ENCODE measurements around the gene FNDC10. TPM values are rescaled to one million over a fixed set of nuclear protein-coding genes. Genes with fewer than 3 reads are reported as not detected.
A peak's percentile ranks its signal among the peaks of the same experiment; 100 is the strongest.

Gene FNDC10
- total RNA-seq, 1 experiment from 2014 or later = 30.4 TPM

GRCh38 chr1:1631782-1632420 lies 32.0 kb upstream of the FNDC10 start, which contains the start of gene MMP23B:
MMP23B (plus strand) TSS chr1:1632173; CDS start chr1:1632219, 46 bp downstream.
- no peaks in the 10 kb centered on the region for H3K36me3 Mint-ChIP-seq
- no peak within 1 kb of the TSS for H3K27ac Mint-ChIP-seq
- peak; percentile 54 for DNase-seq (ENCODE audit: low spot score)
- no peaks in the 10 kb centered on the region for H3K9me3 Mint-ChIP-seq
- TF ChIP-seq SP1 (CRISPR knock-in tag; conservative IDR thresholded peaks at IDR 0.05) (0 out of 2 replicates have a peak, but pooled peaks have one; percentile 13), JAZF1 (CRISPR knock-in tag; IDR thresholded peaks at IDR 0.05) (no peak), ZNF219 (CRISPR knock-in tag; IDR thresholded peaks at IDR 0.05; ENCODE audit: borderline replicate concordance) (no peak)
- ChIA-PET POLR2A (no interaction called here), CTCF (interaction anchor here (0.9 to 1.0 kb wide), 2 partner anchors 11 to 47 kb away, joined by 5 to 6 read pairs; no protein-coding TSS in a partner anchor)
- peak; percentile 10 for ATAC-seq
- peaks cover 2% of the 10 kb centered on the region; the same call in 1 of the 2 replicates for H3K4me1 Mint-ChIP-seq
- peak within 1 kb of the TSS; percentile 66 for H3K4me3 Mint-ChIP-seq
- H3K27me3 Mint-ChIP-seq (ENCODE audit: low read depth) = peaks cover 6% of the 10 kb centered on the region

GRCh38 chr1:1630965-1631781 lies 31.2 kb upstream of the FNDC10 start:
- ATAC-seq = peak; percentile 4
- POLR2A ChIA-PET = no interaction called here
- Mint-ChIP-seq H3K36me3 (no peaks in the 10 kb centered on the region), H3K9me3 (no peaks in the 10 kb centered on the region), H3K27ac (no peak overlapping the region), H3K27me3 (ENCODE audit: low read depth) (peaks cover 6% of the 10 kb centered on the region), H3K4me3 (peak overlapping the region; percentile 66), H3K4me1 (peaks cover 2% of the 10 kb centered on the region; the same call in 1 of the 2 replicates)
- CTCF ChIA-PET = interaction anchor here (0.5 to 1.9 kb wide), 6 partner anchors 11 to 416 kb away, joined by 3 to 6 read pairs (median 4); no protein-coding TSS in a partner anchor
- TF ChIP-seq IRF1 (CRISPR knock-in tag; IDR thresholded peaks at IDR 0.05) (no peak), PRDM15 (CRISPR knock-in tag; IDR thresholded peaks at IDR 0.05) (peak; percentile 61)
- DNase-seq (ENCODE audit: low spot score) = peak; percentile 55

- DNase-seq (ENCODE audit: low spot score) (peak; percentile 85), ATAC-seq (no peak; the same call in 1 of the 2 replicates)
- Mint-ChIP-seq H3K4me1 (peaks cover 2% of the 10 kb centered on the region; the same call in 1 of the 2 replicates), H3K27me3 (ENCODE audit: low read depth) (peaks cover 6% of the 10 kb centered on the region), H3K27ac (no peak overlapping the region), H3K36me3 (no peaks in the 10 kb centered on the region), H3K4me3 (peak overlapping the region; percentile 61), H3K9me3 (no peaks in the 10 kb centered on the region)
- CTCF ChIA-PET = interaction anchor here (0.5 to 2.2 kb wide), 8 partner anchors 10 to 746 kb away, joined by 3 to 30 read pairs (median 4); no protein-coding TSS in a partner anchor
- POLR2A ChIA-PET = interaction anchor here (0.5 to 1.8 kb wide), 3 partner anchors 11 to 63 kb away, joined by 3 to 7 read pairs (median 3); partner anchors contain the start of gene MIB2
- TF ChIP-seq SP1 (CRISPR knock-in tag; conservative IDR thresholded peaks at IDR 0.05) (peak; percentile 46), RELA (CRISPR knock-in tag; IDR thresholded peaks at IDR 0.05; ENCODE audit: borderline replicate concordance) (peak; percentile 81; the same call in 1 of the 2 replicates), NFYB (CRISPR knock-in tag; conservative IDR thresholded peaks at IDR 0.05; ENCODE audit: low read depth) (0 out of 2 replicates have a peak, but pooled peaks have one; percentile 30), ZNF317 (CRISPR knock-in tag; IDR thresholded peaks at IDR 0.05; ENCODE audit: borderline replicate concordance, low read depth) (peak; percentile 45; the same call in 1 of the 2 replicates), FOXP1 (CRISPR knock-in tag; IDR thresholded peaks at IDR 0.05; ENCODE audit: borderline replicate concordance) (peak; percentile 67; the same call in 1 of the 2 replicates), MXD4 (CRISPR knock-in tag; IDR thresholded peaks at IDR 0.05; ENCODE audit: borderline replicate concordance) (no peak), NFE2L1 (CRISPR knock-in tag; IDR thresholded peaks at IDR 0.05) (peak; percentile 95), SMAD4 (CRISPR knock-in tag; IDR thresholded peaks at IDR 0.05) (0 out of 2 replicates have a peak, but pooled peaks have one; percentile 37), OVOL2 (CRISPR knock-in tag; IDR thresholded peaks at IDR 0.05; ENCODE audit: borderline replicate concordance) (no peak), ZNF121 (CRISPR knock-in tag; IDR thresholded peaks at IDR 0.05) (peak; percentile 84), ZNF281 (CRISPR knock-in tag; IDR thresholded peaks at IDR 0.05) (peak; percentile 91; the same call in 1 of the 2 replicates), ZNF138 (CRISPR knock-in tag; conservative IDR thresholded peaks at IDR 0.05) (0 out of 2 replicates have a peak, but pooled peaks have one; percentile 26), CREM (CRISPR knock-in tag; IDR thresholded peaks at IDR 0.05) (no peak), MAX (CRISPR knock-in tag; IDR thresholded peaks at IDR 0.05) (peak; percentile 97), NR3C1 (CRISPR knock-in tag; conservative IDR thresholded peaks at IDR 0.05; ENCODE audit: low read depth) (no peak)
Observed at GRCh38 chr1:1630191-1630964, 30.4 kb upstream of the FNDC10 start.

All from WTC11 (cell line).